NCI-H146 (cell line): ENCODE measurements around the gene PCSK5.
A peak's percentile ranks its signal among the peaks of the same experiment; 100 is the strongest.
"Not testable (repeated sequence)": the region's sequence is repeated elsewhere in the genome, so short reads cannot be mapped to it uniquely, and the experiment has no call there.

Experiments used
- DNase-seq: peaks from one replicate; lab custom pipeline; 2025; lab: John Stamatoyannopoulos, UW

PCSK5 gene

DNA sequence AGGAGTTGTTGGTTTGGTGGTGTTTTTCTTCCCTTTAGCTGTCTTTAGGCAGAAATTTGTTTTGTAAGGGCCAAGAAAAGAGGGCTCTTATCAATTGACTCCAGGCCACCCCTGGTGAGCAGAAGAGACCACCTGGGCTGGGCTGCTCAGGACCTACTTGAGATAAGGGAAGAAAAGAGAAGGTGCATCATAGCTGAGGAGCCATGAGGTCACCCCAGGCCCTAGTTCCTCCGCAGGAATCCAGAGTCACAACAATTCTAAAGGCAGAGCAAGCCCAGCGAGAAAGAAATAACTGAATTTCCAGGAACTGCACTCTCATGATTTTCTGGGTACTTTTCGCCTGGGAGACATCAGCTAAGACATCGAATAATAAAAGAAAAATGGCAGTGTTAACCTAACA, 468.9 kb downstream of the PCSK5 start:
- no peak for DNase-seq

DNA sequence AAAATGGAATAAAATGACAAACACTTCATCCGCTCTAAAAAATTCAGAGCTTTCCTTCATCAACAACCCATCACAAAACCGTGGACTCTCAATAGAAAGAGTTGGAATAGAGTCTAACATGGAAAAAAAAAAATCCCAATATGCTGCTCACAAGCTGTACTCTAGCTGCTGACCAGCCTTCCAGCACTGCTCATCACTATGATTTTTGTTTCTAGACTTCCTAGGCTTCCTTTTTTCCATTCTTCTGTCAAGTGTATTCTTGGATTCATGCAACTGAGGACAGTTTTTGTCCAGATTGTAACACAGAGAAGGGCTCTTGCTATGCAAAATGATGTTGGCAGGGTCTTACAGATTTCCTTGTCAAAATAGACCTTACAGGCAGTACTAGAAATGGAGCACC, 469.3 kb downstream of the PCSK5 start:
- no peak for DNase-seq

DNA sequence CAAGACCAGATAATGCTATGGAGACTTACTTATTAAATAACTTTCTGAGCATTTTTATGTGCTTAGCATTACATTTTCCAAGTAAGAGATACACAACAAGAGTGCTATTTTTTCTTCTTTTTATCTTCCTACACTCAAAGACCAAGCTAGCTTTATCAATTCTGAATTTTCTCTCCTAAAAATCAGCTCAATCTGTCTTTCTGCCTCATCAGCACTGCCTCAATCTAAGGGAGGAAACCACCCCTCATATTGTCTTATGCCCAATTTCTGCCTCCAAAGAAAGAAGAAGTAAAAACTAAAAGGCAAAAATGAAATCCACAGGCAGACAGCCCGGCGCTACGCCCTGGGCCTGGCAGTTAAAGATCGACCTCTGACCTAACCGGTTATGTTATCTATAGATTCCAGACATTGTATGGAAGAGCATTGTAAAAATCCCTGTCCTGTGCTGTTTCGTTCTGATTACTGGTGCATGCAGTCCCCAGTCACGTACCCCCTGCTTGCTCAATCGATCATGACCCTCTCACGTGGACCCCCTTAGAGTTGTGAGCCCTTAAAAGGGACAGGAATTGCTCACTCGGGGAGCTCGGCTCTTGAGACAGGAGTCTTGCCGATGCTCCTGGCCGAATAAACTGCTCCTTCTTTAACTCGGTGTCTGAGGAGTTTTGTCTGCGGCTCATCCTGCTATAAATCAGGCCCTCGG, 472.0 kb downstream of the PCSK5 start:
- DNase-seq: not testable (repeated sequence)

DNA sequence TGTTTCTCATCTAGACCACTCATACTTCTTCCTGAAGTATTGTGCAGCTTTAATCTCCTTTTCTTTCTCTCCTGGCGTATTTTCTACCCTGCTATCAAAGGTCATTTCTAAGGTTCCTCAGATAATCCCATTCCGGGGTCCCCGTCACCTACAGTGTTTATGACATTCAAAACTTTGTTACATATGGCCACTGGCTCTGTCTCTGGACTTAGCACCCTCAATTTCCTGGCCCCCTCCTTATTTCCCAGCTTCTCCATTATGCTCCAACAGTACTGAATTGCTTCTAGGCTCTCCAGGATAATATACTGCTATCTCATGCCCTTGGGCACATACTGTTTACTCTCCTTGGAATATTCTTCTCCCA, 472.5 kb downstream of the PCSK5 start:
- no peak for DNase-seq

DNA sequence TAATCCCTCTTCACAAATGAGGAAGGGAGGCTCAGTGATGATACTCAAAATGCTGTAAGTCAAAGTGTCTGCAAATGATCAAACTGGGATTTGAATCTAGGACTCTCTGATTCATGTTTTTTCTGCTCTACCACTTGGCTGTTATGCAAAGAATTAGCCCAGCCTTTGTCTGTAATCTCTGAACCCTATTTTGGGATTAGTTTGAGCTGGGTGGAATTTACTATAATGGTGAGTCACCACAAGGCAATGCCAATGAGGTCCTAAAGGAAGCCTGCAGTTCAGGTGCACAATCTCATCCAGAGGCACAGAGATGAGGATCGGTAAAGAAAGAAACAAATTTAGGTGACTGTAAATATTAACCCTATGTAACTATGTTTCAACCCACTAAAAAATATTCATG, 474.6 kb downstream of the PCSK5 start:
- peak; percentile 24 for DNase-seq

DNA sequence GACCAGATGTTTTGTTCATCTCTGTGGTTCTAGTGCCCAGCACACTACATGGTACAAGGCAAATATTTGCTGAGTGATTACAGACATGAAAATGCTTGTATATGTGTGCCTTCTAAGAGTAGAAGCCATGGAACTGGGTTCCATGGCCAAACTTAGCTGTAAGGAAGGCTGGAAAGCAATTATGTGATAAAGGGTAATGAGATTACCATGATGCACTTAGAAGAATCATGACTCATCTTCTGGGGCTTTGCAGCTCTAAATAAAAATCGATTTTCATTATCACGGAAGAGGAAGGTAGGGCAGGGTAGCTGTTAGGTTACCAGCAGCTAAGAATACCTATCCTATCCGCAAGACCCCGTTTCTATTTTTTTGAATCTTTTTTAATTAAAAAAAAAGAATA, 475.8 kb downstream of the PCSK5 start:
- peak; percentile 85 for DNase-seq

DNA sequence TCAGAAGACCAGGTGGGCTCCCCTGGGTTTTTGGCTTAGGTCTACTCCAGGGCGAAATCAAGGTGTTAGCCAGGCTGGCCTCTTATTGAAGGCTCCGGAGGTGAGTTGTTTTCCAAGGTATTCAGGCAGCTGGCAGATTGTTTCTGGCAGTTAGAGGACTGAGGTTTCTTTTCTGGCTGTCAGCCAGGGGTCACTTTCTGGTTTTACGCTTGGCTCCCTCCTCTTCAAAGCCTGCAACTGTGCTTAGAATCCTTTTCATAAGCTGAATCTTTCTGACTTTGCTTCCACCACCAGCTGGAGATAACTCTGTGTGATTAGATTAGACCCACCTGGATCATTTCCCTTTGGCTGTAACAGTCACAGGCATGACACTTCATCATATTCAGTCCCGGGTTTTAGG, 479.1 kb downstream of the PCSK5 start:
- peak; percentile 94 for DNase-seq

DNA sequence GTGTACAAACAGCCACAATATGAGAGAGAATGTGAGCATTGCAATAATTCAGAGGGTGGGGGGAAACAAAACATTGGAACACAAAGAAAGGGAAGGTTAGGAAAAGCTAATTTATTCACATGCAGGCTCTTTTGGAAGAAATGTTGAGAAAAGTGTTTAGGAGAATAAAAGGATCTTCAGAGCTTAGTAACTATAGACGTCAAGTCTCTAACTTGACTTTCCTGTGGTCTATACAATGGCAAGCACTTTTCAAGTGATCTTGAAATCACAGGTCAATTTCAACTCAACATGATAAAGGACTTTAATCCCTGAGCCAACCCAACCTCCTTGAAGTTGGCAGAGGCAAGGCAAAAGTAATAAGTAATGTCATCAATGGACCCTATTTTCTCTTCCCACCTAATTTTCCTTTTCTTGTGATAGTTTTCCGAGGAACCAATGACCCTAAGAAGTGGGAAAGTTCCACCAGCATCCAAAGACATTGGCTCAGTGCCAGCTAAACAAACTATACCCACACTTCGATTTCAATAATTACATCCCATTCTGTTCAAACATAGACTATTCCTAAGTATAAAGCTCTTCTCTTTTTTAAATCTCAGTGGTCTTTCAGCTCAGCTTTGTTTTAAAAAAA, 480.0 kb downstream of the PCSK5 start:
- peak; percentile 21 for DNase-seq

DNA sequence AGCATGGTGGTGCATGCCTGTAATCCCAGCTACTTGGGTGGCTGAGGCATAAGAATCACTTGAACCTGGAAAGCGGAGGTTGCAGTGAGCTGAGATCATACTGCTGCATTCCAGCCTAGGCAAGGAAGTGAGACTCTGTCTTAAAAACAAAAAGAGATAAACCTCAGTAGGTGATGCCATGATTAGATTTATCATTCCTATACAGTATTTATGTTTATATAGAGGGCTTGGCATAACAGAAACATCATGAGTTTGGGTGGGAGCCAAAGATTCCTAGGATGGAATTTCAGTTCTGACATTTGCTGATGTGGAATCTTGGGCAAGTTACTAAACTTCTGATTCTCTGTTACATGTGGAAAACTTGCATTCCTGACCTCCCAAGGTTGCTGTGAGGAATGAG, 481.4 kb downstream of the PCSK5 start:
- no peak for DNase-seq

DNA sequence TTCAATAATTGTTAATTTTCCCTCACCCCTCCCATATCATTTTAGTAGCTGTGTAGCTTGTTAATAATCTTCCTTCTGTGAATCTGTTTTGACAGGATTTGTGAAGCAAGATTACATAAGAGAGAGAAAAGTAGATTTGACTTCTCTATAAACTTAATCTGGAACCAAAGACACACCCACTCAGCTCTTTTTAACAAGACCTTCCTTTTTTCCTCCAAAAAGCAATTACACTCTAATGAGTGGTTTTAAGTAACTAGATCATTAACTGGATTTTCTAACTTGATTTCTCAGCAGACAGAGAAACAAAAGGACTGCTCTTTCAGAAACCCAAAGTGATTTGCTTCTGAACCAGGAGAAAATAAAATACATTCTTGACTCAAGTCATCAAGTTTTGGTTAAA, 481.9 kb downstream of the PCSK5 start:
- DNase-seq: no peak

DNA sequence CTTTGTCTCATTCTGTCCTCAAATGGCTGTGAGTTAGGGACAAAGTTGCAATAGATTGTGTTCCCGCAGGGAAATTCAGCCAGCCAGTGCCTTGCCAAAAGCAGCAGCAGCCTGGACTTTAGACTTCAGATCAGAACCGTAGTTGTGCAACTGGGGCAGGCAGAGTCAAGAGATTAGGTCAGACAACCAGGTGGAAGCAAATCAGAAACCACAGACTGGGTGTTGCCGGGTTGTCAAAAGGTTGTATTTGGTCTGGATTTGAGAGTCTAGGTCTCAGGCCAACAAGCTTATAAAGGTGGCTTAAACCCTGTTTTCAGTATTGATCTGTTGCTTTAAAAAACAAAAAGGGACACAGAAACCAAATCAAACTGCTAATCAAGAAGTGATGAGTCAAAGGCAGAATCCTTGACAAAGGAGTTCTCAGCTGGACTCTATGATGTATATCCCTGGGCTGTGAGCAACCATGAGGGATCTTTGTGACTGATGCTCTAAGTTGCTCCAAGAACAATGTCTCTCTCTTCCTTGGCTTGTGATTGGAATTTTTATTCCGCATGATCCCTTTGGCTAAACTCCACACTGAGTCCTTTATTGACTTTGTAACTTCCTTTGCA, 482.8 kb downstream of the PCSK5 start:
- DNase-seq: peak; percentile 16

DNA sequence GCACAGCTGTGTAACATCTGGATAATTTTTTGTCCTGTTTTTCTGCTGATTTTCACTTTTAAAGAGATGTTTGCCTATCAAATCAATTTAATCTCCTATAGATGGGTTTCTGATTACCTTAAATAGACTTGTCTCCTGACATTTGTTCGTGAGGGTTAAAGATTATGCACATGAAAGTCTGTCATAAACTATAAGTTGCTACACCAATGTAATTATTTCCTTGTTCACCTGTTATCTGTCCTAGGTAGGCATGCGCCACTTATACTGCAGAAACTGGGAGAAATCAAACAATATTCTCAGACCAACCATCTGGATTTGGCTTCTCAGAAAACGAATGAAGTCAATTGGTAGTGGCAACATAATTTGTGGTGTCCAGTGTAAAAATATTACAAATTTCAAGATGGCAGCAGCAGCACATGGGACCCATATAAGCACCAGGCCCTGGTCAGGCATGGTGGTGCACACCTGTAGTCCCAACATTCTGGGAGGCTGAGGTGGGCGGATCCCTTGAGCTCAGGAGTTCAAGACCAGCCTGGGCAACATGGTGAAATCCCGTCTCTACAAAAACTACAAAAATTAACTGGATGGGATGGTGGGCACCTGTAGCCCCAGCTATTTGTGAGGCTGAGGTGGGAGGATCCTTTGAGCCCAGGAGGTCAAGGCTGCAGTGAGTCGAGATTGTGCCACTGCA, 483.5 kb downstream of the PCSK5 start:
- DNase-seq: no peak

DNA sequence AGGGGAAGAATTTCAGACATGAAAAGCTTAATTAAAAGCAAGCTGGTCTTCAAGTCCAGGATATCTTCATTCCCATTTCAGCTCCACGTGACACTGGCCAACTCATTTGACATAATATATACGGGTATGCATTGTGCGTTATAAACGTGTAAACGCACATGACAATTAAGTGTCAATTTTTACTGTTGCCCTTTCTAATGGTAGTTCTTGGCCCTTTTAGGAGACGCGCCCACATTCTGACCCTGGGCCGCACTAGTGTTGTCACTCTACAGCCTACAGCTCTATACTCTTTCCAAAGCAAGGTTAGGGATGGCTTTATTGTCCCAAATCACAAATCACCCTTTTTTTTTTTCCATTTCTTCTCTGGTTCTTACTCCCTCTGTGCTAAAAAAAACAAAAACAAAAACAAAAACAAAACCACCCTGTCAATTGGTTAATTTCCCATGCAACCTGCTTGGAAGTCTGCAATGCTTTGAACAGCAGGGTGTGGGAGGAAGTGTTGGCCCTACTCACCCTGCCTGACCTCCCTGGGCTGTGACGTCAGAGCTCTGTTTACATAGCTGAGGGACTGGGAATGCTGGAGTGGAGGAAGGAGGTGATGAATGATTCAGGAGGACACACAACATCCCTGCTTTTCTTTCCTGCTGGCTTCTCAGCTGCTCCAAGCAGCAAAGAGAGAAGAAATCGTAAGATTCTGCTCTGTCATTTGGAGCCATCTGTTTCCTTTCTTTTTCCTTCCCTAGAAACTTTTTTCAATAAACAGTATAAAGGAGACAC, 484.5 kb downstream of the PCSK5 start:
- peak; percentile 37 for DNase-seq

DNA sequence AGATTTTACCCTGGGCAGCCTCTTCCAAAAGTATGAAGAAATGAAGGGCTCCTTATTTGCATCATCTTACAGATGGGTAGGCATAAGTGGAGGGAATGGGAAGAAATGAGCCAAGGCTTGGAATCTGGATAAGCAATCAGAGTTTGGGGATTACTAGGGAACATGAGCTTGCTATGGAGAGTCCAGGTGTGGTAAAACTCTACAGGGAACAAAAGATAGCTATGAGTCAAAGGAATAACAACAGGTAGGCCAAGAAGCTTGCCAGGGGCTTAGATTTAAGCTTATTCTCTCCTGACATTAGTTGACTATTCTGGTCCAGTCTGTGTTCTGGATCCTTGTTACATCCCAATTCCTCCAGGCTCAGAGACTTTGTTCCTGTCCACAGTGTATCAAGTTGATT, 487.3 kb downstream of the PCSK5 start:
- no peak for DNase-seq

DNA sequence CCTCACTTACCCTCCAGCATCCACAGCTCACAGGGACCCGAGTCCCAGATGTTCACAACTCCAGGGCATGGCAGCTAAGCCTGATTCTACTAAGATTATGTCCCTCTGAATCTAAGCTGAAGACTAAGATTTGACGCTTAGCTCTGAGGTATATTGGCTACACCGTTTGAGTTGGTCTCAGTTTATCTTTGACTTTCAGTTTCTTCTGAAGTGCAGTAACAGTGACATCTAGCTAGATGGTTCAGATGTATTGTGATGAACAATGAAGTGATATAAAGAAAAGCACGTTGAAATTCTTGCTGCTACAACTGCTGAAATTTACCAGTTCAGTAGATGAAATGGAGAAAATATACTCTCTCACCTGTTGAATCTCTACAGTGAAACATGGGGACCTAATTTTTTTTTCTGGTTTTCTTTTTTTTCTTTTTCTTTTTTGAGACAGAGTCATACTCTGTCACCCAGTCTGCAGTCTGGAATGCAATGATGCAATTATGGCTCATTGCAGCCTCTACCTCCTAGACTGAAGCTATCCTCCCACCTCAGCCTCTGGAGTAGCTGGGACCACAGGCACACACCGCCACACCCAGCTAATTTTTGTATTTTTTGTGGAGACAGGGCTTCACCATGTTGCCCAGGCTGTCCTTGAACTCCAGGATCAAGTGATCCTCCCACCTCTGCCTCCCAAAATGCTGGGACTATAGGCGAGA, 488.0 kb downstream of the PCSK5 start:
- no peak for DNase-seq

DNA sequence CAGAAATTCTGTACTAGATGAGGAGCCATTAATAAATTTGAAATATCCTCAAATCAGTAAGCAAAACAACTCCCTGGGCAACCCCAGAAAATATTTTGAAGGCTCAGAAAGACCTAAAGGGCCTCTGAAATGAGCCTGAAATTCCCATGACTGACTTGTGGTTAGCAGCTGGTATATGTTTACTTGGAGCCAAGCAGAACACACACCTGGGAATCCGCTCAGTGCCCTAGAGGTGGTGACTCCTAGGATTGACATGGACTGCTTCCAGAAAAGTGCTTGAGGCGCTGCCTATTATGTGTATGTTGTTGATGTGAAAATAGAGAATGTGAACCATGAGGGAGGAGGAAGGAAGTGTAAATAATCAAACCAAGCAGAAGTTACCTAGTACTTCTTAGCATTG, 489.0 kb downstream of the PCSK5 start:
- peak; percentile 28 for DNase-seq

DNA sequence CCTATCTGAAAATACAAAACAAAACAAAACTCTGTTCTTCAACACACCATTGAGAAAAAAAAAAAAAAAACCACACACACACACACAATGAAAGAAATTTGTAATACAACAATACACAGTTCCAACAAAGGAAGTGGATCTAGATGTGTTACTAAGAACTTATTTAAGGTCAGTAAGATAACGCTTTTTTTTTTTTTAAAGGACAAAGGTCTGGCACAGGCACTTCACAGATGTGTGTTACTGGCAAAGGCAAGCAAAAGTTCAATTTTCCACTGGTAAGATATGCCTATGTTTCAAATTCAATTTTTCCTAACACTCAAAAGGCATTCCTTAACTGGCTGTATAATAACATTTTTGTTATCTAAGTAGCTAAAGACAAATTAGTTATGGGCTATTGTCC, 500.2 kb downstream of the PCSK5 start:
- DNase-seq: no peak

DNA sequence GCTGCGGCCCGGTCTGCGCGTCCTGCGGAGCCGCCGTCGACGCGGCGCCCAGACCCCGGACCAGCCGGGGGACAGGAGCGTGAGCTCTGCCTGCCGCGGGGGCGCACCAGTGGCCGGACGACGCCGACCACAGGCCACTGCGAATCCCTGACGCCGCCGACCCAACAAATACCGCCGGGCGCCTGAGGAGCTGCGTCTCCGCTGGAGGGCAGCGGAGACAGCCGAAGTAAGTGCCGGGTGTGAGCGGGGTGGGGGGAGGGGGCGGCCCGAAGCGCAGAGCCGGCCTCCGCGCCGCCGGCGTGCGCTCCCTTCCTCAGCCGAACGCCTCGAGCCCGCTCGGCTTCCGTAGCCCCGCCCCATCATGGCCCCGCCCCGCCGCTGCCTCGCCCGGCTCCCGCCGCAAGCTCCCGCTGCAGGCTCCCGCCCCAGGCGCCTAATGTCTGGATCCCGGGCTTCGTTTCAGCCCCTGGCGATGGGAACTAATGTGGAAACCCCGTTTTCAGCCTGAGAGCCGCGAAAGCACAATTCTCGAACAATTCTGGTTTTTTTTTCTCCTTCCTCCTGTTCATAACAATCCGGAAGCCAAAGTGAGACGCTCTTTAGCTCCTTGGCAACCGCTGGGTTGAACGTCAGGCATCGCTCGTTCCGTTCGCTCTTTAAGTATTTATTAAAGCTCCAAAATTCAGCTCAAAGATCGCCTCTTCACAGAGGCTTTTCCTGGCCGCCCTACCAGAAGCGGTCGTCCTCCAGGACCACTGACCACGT, 503.9 kb downstream of the PCSK5 start, which contains the start of gene RFK:
Gene RFK (minus strand): TSS at position 232 of the 765 bp plus-strand sequence. CDS start 255 bp downstream, outside the sequence.
- DNase-seq: peak; percentile 89

DNA sequence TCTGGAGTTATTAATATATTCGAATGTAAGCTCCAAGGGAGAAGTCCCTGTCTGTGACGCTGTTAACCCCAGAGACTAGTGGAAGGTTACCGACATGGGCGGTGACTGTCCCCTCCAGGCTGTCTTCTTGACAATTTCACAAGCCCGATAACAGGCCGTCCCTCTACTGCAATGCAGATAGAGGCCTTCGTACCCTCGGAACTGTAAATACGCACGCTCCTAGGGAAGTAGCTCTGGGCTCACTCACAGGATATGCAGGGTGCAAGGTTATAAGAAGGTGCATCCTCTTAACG, 504.4 kb downstream of the PCSK5 start:
- peak; percentile 83 for DNase-seq

DNA sequence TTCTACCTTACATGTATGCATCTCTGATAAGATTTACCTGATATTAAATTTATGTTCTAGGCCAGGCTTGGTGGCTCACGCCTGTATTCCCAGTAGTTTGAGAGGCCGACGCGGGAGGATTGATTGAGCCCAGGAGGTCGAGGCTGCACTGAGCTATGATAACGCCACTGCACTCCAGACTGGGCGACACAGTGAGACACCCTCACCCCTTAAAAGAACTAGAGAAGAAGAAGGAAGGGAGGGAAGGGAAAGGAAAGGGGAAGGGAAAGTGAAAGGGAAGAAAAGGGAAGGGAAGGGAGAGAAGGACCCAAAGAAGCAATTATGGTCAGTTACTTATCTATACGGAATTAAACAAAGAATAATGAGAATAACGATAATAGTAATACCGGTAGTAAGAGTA, 504.9 kb downstream of the PCSK5 start:
- peak; percentile 18 for DNase-seq

DNA sequence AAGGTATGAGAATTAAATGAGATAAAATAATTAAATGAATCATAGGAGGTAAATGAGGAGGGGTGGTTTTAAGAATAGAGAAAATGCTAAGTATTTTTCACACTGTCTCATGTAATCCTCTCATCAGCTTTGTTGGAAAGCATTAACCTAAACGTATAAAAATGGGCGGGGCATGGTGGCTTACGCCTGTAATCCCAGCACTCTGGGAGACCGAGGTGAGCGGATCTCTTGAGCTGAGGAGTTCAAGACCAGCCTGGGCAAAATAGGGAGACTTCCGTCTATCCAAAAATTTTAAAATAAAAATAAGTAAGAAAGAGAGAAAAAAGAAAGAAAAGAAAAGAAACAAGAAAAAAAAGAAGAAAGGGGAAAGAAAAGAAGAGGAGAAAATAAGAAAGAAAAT, 505.7 kb downstream of the PCSK5 start:
- no peak for DNase-seq
